Measurements from ENCODE around the gene OTULIN.
A peak's percentile ranks its signal among the peaks of the same experiment; 100 is the strongest.

The OTULIN gene

GRCh38 chr5:14720236-14720923, 55.9 kb downstream of the OTULIN start:
- DNase-seq (ENCODE audit: low read depth in 2 of 2): no peak

DNA sequence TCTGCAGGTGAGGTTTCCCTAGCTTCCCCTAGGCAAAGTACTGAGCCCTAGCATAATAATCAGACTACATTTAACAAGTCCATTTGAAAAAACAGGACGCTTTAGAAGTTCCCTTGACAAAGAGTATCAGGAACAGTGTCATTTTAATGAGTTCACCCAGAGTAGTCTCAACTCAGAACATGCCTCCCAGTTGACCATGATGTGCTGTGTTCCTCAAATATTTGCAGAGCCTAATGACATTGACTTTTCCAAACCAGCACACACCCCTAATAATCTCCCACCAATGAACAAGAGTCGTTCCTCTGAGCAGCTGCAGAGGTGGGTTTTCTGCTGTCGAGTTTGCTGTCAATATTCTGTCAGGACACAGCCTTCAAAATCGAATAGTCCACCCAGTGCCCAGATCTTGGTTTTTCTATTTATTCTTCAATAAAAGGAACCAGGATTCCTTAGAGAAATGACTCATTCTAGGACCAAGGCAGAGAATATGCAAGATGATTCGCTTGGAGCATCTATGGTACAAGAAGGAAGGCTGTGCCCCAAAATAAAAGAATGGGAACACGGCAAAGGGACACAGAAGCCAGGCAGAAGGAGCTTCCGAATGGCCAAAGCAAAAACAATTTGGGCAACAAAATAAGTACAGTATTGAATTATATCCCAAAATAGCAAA, 57.6 kb downstream of the OTULIN start:
- no peak for DNase-seq (ENCODE audit: low read depth in 2 of 2)

GRCh38 chr5:14722923-14723322, 58.4 kb downstream of the OTULIN start:
- no peak for DNase-seq (ENCODE audit: low read depth in 2 of 2)

DNA sequence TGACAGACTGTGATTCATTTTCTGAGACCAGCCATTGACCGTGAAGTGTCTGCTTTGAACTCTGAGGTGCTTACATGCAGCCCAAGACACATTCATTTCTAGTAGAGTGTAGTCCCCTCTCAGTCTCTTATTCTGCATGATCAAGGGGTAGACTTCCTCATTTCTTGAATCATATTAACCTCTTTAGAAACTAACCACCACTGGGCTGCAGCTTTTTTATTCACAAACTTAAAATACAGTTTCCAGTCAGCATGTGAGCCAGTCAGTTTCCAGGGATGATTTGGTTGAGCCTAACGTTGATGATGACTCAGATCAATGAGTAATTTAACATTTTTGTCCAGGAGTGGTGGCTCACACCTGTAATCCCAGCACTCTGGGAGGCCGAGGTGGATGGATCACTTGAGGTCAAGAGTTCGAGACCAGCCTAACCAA, 59.2 kb downstream of the OTULIN start:
- no peak for DNase-seq (ENCODE audit: low read depth in 2 of 2)

DNA sequence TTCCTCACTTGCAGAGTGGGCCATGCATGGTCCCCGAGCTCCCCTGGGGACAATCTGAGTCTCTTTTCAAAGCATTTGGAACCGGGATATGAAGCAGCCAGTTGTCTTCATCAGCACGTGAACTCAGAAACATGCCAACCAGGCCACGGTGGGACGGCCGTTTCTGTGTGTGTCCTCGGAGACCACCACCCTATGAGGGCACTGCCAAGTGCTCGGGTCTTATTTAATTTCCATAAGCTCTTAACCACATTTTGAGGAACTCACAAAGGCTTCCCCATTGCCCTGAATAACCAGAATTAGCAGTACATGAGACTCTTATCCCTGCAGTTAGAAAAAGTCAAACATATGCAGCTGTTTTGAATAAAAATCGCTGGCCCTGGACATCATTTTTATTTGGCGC, 60.1 kb downstream of the OTULIN start:
- DNase-seq (ENCODE audit: low read depth in 2 of 2): no peak

DNA sequence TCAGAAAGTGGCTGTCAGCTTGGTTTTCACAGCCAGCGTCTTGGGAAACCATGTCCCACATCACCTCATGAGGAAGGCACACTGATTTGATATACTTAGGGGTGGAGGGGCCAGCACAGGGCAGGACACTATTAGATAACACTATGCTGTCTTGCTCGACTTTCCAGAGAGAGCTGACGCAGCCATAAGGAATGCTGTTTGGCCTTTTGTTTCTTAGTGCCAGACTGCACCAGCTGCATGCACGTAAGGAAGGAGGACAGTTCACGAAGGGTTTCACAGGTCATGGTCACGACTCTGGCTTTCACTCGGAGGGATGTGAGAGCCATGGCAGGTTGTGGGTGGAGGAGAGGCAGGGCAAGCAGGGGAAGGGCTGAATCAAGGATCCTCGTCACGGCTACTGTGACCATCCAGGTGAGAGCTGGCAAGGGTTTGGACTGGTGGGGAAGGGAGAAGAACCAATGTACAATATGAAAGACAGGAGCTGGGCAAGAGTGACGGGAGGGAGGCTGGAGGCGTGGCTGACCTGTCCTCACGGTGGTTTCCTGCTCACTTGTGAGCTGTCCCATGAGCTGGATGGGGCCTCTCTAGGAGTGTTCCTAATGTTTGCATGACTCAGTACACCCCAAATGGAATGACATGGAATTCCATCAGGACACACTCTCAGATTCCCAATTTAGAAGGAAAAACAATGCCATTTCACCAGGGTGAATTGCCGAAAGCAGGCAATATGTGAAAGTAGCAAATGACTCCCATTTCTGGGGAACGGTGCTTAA, 61.7 kb downstream of the OTULIN start:
- no peak for DNase-seq (ENCODE audit: low read depth in 2 of 2)

GRCh38 chr5:14727428-14727865, 62.9 kb downstream of the OTULIN start:
- peak; percentile 53 to 71 for DNase-seq (ENCODE audit: low read depth in 2 of 2)

GRCh38 chr5:14727928-14728458, 63.5 kb downstream of the OTULIN start:
- no peak for DNase-seq (ENCODE audit: low read depth in 2 of 2)

GRCh38 chr5:14728459-14728938, 64.0 kb downstream of the OTULIN start:
- DNase-seq (ENCODE audit: low read depth in 2 of 2): no peak

DNA sequence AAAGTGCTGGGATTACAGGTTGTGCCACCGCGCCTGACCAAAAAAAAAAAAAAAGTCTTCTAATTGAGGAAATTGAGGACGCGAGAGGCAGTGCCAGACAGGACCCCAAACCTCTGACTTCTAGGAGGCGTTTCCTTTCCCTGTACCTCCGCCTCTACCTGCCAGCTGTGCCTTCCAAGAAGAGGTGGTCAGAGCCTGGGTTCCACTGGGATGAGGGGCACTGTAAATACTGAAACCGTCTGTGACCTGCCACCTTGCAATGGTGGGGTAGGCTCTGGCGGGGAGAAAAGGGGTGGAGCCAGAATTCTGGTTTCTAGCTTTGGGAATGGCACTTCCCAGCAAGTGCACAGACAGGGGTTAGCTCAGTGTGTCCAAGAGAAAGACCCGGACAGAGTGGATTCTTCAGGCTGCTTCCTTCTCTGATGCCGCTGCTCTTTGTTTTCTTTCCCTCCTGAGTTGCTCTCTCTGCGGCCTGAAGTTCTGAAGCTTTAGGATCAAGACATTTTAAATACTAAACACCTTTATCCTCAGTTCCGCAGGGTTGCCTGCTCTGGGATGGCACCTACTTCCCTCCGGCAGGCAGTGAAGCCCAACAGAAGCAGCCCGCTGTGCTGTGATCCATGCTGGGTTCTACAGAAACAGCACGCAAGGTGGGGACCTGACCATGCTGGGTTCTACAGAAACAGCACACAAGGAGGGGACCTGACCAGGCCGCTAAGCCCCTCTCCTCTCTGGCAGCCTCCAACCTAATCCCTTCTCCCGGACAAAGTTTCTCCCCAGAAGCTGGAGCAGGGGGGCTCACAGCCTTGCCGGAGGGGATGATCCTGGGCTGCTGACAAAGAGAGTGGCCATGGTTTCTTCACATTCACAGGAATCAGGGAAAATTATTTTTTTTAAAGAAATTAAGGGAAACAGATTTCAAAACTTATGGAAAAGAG, 65.2 kb downstream of the OTULIN start:
- DNase-seq (ENCODE audit: low read depth in 2 of 2): no peak

DNA sequence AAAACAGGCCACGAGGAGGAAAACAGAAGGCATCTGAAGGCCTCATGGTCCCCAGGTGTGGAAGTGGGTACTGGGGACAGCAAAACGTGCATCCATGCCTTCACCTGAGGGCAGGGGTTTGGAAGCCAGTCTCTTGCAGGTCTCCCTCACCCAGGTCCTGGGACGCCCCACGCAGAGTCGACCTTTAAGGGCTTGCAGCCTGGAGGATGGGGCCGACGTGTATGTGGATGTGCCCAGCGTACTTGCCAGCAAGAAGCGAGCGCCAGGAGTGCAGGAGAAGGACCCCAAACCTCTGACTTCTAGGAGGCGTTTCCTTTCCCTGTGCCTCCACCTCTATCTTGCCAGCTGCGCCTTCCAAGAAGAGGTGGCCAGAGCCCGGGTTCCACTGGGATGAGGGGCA, 65.9 kb downstream of the OTULIN start:
- no peak for DNase-seq (ENCODE audit: low read depth in 2 of 2)

- no peak for DNase-seq (ENCODE audit: low read depth in 2 of 2)
Observed at GRCh38 chr5:14730881-14731280, 66.4 kb downstream of the OTULIN start.

- DNase-seq (ENCODE audit: low read depth in 2 of 2): no peak
Observed at GRCh38 chr5:14732991-14733390, 68.5 kb downstream of the OTULIN start.

DNA sequence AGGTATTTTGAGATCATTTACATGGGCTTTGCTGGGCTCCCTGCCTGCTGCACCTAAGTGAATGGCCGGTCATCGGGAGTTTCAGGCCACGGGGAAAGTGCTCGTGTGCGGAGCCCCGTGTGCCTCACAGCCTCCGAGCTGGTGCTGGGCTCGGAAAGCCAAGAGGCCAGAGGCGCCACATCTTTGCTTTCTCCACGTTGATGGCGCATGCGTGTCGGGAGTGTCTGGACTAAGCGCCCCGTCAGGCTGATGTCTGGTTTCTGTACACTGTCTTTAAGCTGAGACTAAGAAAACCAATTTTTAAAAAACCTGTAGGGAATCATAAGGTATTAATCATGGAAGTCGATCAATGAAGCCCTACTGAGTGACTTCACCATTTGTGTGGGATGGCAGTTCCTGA, 69.1 kb downstream of the OTULIN start:
- no peak for DNase-seq (ENCODE audit: low read depth in 2 of 2)

DNA sequence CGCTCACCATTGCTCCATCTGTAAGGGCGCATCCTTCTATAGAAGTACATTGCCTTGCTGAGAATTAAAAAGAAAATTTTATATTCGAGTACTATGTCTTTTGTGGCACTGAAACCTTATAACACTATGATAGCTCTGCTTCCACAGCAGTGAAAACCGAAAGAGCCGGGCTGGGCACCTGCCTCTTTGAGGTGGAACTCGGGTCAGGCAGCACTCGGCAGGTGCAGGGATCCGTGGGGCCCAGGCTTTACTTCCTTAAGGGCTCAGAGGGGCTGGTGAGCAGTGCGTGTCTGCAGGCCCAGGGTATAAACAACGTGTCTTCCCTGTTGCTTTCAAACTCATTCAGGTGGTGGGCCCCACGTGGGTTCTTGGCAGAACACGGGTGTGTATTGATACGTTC, 69.9 kb downstream of the OTULIN start:
- DNase-seq (ENCODE audit: low read depth in 2 of 2): no peak

DNA sequence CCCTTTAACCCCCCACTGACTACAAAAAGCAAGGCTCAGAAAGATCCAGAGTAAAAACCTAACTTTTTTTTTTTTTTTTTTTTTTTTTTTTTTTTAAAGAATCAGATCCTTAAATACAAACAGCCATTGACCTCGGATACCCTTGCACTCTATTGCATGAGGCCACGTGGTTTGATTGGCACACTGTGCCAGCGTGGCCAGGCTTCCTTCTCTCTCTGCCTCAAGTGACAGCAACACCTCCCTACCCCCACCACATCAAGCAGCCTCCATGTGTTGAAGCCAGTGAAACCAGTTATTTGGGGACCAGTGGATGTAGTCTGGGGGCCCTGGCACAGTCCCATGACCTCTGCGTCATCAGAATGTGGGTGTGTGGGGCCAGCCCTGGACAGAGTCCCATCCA, 71.4 kb downstream of the OTULIN start:
- no peak for DNase-seq (ENCODE audit: low read depth in 2 of 2)

- no peak for DNase-seq (ENCODE audit: low read depth in 2 of 2)
Observed at GRCh38 chr5:14737291-14737690, 72.8 kb downstream of the OTULIN start.

GRCh38 chr5:14738050-14738449, 73.5 kb downstream of the OTULIN start:
- no peak for DNase-seq (ENCODE audit: low read depth in 2 of 2)

DNA sequence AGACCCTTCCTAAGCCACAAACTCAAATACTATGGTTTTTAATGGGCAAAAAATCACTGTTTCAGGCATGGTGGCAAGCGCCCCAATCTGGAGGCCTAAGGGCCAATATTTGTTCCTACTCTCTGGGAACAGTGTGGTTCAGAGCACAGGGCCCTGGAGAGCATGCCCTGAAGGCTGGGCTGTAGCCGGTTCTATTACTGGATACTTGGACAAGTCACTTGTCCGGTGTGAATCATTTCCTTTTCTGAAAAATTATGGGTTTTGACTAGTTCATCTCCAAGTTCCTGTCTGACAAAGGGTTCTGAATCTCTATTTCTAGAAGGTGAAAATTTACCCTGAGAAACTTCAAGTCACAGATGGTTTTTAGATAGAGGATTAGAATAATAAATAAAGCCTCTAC, 75.0 kb downstream of the OTULIN start:
- DNase-seq (ENCODE audit: low read depth in 2 of 2): no peak

DNA sequence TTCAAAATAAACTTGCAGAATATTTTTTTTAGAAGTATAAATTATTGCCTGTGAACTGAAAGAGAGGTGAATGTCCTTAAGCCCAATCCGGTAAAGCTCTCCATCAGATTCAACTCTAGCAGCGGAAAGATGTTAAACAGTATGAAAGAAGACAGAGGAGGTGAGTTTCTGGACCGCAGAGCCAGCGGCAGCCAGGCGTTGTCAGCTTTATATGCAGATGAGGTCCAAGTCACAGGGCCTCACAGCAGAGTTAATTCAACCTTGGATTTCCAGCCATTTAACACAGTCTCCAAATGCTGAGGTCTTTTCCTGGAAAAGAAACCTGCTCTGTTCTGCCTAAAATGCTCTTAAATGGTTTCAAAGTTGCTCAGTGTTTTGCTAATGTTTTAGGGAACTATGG, 75.5 kb downstream of the OTULIN start:
- no peak for DNase-seq (ENCODE audit: low read depth in 2 of 2)

DNA sequence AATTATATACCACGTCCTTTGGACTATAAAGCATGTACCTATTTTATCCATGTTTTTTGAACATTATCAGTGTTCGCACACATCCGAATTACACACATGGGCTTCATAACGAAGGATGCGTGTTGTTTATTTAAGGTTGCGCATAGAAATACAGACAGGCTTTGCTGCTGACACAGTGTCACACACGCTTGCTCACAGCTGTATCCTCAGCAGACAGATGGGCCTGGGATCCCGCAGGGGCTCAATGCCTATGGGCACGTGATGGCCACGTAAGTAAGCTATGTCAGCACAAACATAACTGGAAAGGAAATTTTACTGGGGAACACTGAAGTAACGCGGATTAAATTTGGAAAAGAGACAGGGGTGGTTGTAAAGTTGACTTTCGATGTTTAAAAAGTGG, 76.6 kb downstream of the OTULIN start:
- DNase-seq (ENCODE audit: low read depth in 2 of 2): no peak

All from stimulated activated CD4-positive, alpha-beta T cell treated with anti-CD3 and anti-CD28 coated beads, Interleukin-12 subunit alpha, Interleukin-12 subunit beta, amount 100 ng/mL, for 24 hours (primary cell).